22Rv1 (cell line): Measurements from ENCODE around the gene APBB3.
"Not testable (repeated sequence)": the region's sequence is repeated elsewhere in the genome, so short reads cannot be mapped to it uniquely, and the experiment has no call there.

ENCODE experiments used
- H3K27ac ChIP-seq: fragments of 450-650 bp; 2 replicates; pipeline ENCODE4 v1.5.1; 2017
- CTCF ChIP-seq: fragments of 450-650 bp; IDR thresholded peaks from 2 replicates; pipeline ENCODE4 v1.5.1; 2017; ENCODE audit warnings: mild to moderate bottlenecking
- ZFX ChIP-seq: fragments of 450-650 bp; IDR thresholded peaks from 2 replicates; pipeline ENCODE4 v1.6.1; 2017; ENCODE audit warnings: antibody characterized with exemption, borderline replicate concordance

APBB3 gene, protein sequence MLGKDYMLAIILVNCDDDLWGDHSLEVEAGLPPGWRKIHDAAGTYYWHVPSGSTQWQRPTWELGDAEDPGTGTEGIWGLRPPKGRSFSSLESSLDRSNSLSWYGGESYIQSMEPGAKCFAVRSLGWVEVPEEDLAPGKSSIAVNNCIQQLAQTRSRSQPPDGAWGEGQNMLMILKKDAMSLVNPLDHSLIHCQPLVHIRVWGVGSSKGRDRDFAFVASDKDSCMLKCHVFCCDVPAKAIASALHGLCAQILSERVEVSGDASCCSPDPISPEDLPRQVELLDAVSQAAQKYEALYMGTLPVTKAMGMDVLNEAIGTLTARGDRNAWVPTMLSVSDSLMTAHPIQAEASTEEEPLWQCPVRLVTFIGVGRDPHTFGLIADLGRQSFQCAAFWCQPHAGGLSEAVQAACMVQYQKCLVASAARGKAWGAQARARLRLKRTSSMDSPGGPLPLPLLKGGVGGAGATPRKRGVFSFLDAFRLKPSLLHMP

GRCh38 chr5:140564196-140565023, at the start of gene APBB3, which contains the start of gene SLC35A4:
Gene APBB3, minus strand, starts transcription at chr5:140564598. Its CDS starts 353 bp downstream, at chr5:140564245.
Gene SLC35A4, plus strand, starts transcription at chr5:140564828. Its CDS starts 2,342 bp downstream, at chr5:140567170.
- TF ChIP-seq CTCF = no peak
- H3K27ac ChIP-seq = peak within 1 kb of the TSS; percentile 89

DNA sequence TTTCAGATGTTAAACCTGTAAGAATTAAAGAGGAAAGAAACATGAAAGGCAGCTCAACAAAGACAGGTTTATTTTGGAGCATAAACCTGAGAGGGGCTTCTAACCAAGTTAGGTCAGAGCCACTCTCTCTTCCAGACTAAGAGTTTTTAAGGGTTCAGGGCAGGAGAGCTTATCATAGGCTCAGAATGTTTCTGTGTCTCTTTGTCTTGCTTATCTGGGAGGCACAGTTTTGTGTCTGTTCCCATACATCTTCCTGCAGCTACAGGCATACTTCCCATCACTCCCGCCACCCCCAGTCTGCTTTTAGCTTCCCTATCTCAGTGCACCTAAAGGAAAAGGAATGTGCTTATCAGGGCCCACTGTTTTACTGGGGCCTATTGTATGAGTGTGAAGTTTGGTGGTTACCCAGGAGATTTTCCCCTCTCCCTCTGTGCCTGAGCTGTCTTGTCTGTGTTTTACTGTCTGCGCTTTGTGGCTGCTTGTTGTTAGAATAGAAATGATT, 46.7 kb upstream of the APBB3 start:
- TF ChIP-seq CTCF (no peak), ZFX (no peak)
- H3K27ac ChIP-seq = no peak overlapping the region

DNA sequence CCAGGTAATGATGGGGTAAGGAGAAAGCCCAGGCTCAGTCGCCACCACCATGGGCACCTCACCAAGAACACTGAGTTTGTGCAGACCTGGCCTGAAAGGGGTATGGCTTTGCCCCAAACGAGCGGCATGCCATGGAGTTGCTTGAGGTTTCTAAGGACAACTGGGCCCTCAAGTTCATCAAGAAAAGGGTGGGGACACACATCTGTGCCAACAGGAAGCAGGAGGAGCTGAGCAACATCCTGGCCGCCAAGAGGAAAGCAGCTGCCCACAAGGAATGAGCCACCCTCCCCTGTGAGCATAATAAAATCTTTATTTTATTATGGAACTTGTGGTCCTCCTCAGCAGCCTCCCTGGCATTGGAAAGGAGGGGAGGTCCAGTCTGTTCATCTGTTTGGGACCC, 44.7 kb upstream of the APBB3 start:
- no peak overlapping the region for H3K27ac ChIP-seq
- TF ChIP-seq ZFX = no peak
- TF ChIP-seq CTCF = no peak

- no peak for TF ChIP-seq CTCF
- TF ChIP-seq ZFX = no peak
- no peak overlapping the region for H3K27ac ChIP-seq
Observed at GRCh38 chr5:140608722-140609121, 44.3 kb upstream of the APBB3 start.

- H3K27ac ChIP-seq = no peak overlapping the region
- no peak for TF ChIP-seq CTCF
Observed at GRCh38 chr5:140607031-140607430, 42.6 kb upstream of the APBB3 start.

- TF ChIP-seq CTCF (no peak), ZFX (no peak)
- H3K27ac ChIP-seq = no peak overlapping the region
Observed at GRCh38 chr5:140605879-140606278, 41.5 kb upstream of the APBB3 start.

GRCh38 chr5:140603734-140604133, 39.3 kb upstream of the APBB3 start:
- no peak for TF ChIP-seq CTCF
- no peak for TF ChIP-seq ZFX
- H3K27ac ChIP-seq = no peak overlapping the region

DNA sequence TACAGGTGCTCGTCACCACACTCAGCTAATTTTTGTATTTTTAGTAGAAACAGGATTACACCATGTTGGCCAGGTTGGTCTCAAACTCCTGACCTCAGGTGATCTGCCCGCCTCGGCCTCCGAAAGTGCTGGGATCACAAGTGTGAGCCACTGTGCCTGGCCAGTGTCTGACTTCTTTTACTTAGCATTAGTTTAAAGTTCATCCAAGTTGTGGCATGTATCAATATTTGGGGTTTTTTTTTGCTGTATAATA, 39.0 kb upstream of the APBB3 start:
- H3K27ac ChIP-seq = not testable (repeated sequence)
